Measurements from ENCODE around the gene TMEM98. TPM values are rescaled to one million over a fixed set of nuclear protein-coding genes. Genes with fewer than 3 reads are reported as not detected.
A peak's percentile ranks its signal among the peaks of the same experiment; 100 is the strongest.

The TMEM98 gene
- polyA plus RNA-seq, 3 donors: not detected

DNA sequence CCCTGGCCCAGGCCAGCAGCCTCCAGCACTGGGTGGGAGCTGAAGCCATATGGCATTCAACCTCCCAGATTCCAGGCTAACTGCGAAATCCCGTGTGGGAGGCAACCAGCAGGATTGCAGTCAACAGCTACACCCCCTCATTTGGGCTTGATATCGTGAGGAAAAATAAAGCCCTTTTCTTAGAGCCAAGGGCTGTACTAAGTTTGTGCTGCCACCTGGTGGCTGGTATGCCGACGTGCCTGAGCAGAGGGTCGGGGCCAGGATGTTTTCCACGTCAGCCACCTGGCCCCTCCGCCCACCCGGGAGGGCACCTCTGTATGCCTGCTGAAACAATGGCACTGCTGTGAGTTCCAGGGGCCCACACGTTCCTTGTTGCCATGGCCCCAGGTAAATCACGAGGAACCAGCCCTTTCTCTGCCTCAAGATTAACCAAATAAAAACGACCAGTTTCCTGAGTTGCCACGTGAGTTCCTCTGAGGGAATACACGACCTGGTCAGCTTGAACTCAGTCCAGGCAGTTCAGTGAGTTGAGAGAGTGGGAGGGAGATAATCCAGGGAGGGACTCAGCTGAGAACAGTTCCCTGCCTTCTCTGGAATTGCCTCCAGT lies 9.0 kb downstream of the TMEM98 start:
- peaks cover 0 to 9% (median 6%) of the 10 kb centered on the region in 3 donors for H3K27me3 Mint-ChIP-seq (ENCODE audit: low read depth in 3 of 3)
- H3K4me1 Mint-ChIP-seq: peaks cover 3% of the 10 kb centered on the region
- H3K27ac ChIP-seq (ENCODE audit: low read depth in 1 of 2, low read length in 2 of 2): no peak overlapping the region
- peaks cover 0 to 6% (median 0%) of the 10 kb centered on the region in 7 donors for H3K9me3 Mint-ChIP-seq
- H3K27me3 ChIP-seq (ENCODE audit: control insufficient read depth in 2 of 2, insufficient read depth in 2 of 2, low read length in 2 of 2): no peaks in the 10 kb centered on the region
- H2AFZ ChIP-seq (ENCODE audit: insufficient read depth, low read depth, low read length, poor library complexity, severe bottlenecking): no peak overlapping the region
- H3K4me1 ChIP-seq (ENCODE audit: control insufficient read depth in 1 of 2, insufficient read depth in 2 of 2, low read length in 2 of 2): no peaks in the 10 kb centered on the region
- DNase-seq: peak; percentile 6 to 30 (median 19)
- TF ChIP-seq, protein P1, sequence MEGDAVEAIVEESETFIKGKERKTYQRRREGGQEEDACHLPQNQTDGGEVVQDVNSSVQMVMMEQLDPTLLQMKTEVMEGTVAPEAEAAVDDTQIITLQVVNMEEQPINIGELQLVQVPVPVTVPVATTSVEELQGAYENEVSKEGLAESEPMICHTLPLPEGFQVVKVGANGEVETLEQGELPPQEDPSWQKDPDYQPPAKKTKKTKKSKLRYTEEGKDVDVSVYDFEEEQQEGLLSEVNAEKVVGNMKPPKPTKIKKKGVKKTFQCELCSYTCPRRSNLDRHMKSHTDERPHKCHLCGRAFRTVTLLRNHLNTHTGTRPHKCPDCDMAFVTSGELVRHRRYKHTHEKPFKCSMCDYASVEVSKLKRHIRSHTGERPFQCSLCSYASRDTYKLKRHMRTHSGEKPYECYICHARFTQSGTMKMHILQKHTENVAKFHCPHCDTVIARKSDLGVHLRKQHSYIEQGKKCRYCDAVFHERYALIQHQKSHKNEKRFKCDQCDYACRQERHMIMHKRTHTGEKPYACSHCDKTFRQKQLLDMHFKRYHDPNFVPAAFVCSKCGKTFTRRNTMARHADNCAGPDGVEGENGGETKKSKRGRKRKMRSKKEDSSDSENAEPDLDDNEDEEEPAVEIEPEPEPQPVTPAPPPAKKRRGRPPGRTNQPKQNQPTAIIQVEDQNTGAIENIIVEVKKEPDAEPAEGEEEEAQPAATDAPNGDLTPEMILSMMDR (IDR thresholded peaks at IDR 0.05): peak; percentile 88
- no peaks in the 10 kb centered on the region for H3K36me3 Mint-ChIP-seq
- H3K36me3 ChIP-seq (replicated peaks in 1 of 2; ENCODE audit: control insufficient read depth in 1 of 2, insufficient read depth in 2 of 2, low read length in 2 of 2): no peaks in the 10 kb centered on the region
- H4K20me1 ChIP-seq (ENCODE audit: insufficient read depth, low read length): no peaks in the 10 kb centered on the region
- no peak overlapping the region for H3K9ac ChIP-seq (ENCODE audit: insufficient read depth, low read length, poor library complexity, severe bottlenecking)
- intact Hi-C loops (cut with micrococcal nuclease): loop anchor here (1.0 to 10.0 kb wide), 2 partner anchors 152 to 154 kb away; no protein-coding TSS in a partner anchor
- H3K79me2 ChIP-seq (ENCODE audit: insufficient read depth, low read length): no peaks in the 10 kb centered on the region
- no peak overlapping the region for H3K4me2 ChIP-seq (replicated peaks; ENCODE audit: extremely low read depth, low read length, poor library complexity, severe bottlenecking)
- no peaks in the 10 kb centered on the region for H3K9me3 ChIP-seq (replicated peaks in 1 of 2; ENCODE audit: control insufficient read depth in 1 of 2, insufficient read depth in 1 of 2, low read length in 2 of 2)
- no peak overlapping the region for H3K4me3 ChIP-seq (replicated peaks in 1 of 3; ENCODE audit: low read depth in 2 of 3, low read length in 3 of 3)
- whole genome bisulfite sequencing (ENCODE audit: insufficient coverage): 7% methylated on average over 12 of the region's 14 CpGs
- no peak overlapping the region for H3K4me3 Mint-ChIP-seq
- H3K27ac Mint-ChIP-seq: peak overlapping the region in 1 of 7 donors; percentile 54

DNA sequence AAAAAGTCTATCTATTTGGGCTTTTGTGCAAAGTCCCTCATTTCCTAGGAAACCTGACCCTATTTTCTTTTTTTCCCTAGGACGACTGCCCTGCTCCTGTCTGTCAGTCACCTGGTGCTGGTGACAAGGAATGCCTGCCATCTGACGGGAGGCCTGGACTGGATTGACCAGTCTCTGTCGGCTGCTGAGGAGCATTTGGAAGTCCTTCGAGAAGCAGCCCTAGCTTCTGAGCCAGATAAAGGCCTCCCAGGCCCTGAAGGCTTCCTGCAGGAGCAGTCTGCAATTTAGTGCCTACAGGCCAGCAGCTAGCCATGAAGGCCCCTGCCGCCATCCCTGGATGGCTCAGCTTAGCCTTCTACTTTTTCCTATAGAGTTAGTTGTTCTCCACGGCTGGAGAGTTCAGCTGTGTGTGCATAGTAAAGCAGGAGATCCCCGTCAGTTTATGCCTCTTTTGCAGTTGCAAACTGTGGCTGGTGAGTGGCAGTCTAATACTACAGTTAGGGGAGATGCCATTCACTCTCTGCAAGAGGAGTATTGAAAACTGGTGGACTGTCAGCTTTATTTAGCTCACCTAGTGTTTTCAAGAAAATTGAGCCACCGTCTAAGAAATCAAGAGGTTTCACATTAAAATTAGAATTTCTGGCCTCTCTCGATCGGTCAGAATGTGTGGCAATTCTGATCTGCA lies 12.9 kb downstream of the TMEM98 start:
- no peak overlapping the region for H3K4me3 ChIP-seq (replicated peaks in 1 of 3; ENCODE audit: low read depth in 2 of 3, low read length in 3 of 3)
- no peaks in the 10 kb centered on the region for H3K9me3 ChIP-seq (replicated peaks in 1 of 2; ENCODE audit: control insufficient read depth in 1 of 2, insufficient read depth in 1 of 2, low read length in 2 of 2)
- TF ChIP-seq, protein P1 (IDR thresholded peaks at IDR 0.05): no peak
- 93% methylated on average over 6 of the region's 10 CpGs for WGBS (ENCODE audit: insufficient coverage)
- no peak overlapping the region for H3K9ac ChIP-seq (ENCODE audit: insufficient read depth, low read length, poor library complexity, severe bottlenecking)
- H3K36me3 ChIP-seq (replicated peaks in 1 of 2; ENCODE audit: control insufficient read depth in 1 of 2, insufficient read depth in 2 of 2, low read length in 2 of 2): no peaks in the 10 kb centered on the region
- Mint-ChIP-seq H3K36me3 (no peaks in the 10 kb centered on the region), H3K4me3 (no peak overlapping the region), H3K27ac (no peak overlapping the region), H3K9me3 (peaks cover 0 to 6% (median 0%) of the 10 kb centered on the region in 7 donors), H3K4me1 (peaks cover 3% of the 10 kb centered on the region), H3K27me3 (ENCODE audit: low read depth in 3 of 3) (peaks cover 4 to 7% (median 6%) of the 10 kb centered on the region in 3 donors)
- H3K27ac ChIP-seq (ENCODE audit: low read depth in 1 of 2, low read length in 2 of 2): no peak overlapping the region
- H2AFZ ChIP-seq (ENCODE audit: insufficient read depth, low read depth, low read length, poor library complexity, severe bottlenecking): no peak overlapping the region
- H3K4me1 ChIP-seq (ENCODE audit: control insufficient read depth in 1 of 2, insufficient read depth in 2 of 2, low read length in 2 of 2): no peaks in the 10 kb centered on the region
- H3K79me2 ChIP-seq (ENCODE audit: insufficient read depth, low read length): no peaks in the 10 kb centered on the region
- H3K4me2 ChIP-seq (replicated peaks; ENCODE audit: extremely low read depth, low read length, poor library complexity, severe bottlenecking): no peak overlapping the region
- intact Hi-C loops (cut with micrococcal nuclease): no loop called here
- no peaks in the 10 kb centered on the region for H4K20me1 ChIP-seq (ENCODE audit: insufficient read depth, low read length)
- no peak for DNase-seq
- no peaks in the 10 kb centered on the region for H3K27me3 ChIP-seq (ENCODE audit: control insufficient read depth in 2 of 2, insufficient read depth in 2 of 2, low read length in 2 of 2)

Measured in CD14-positive monocyte (primary cell).